Skeletal muscle satellite cell (primary cell): ENCODE measurements around the gene HDAC10.

Experiments used
- H3K27me3 ChIP-seq: 2 replicates; pipeline ENCODE4 v1.7.0; 2013; ENCODE audit warnings: low read length; ENCODE audit not compliant: control insufficient read depth, insufficient read depth
- H3K36me3 ChIP-seq: 2 replicates; pipeline ENCODE4 v1.7.0; 2013; ENCODE audit warnings: mild to moderate bottlenecking, control low read depth, low read length; ENCODE audit not compliant: insufficient read depth
- H3K4me1 ChIP-seq: 2 replicates; pipeline ENCODE4 v1.7.0; 2013; ENCODE audit warnings: low read length; ENCODE audit not compliant: control insufficient read depth, insufficient read depth
- H3K4me2 ChIP-seq: 2 replicates; pipeline ENCODE4 v1.7.0; 2013; ENCODE audit warnings: mild to moderate bottlenecking, low read length
- H3K4me3 ChIP-seq: 2 replicates; pipeline ENCODE4 v1.7.0; 2013; ENCODE audit warnings: low read length
- H3K9ac ChIP-seq: 2 replicates; pipeline ENCODE4 v1.7.0; 2013; ENCODE audit warnings: mild to moderate bottlenecking, low read depth, low read length, moderate library complexity
- H3K9me3 ChIP-seq: replicated peaks from 2 replicates; pipeline ENCODE4 v1.7.0; 2013; ENCODE audit warnings: mild to moderate bottlenecking, control low read depth, low read length

HDAC10 gene

GRCh38 chr22:50249341-50250248, 1.5 kb downstream of the HDAC10 start:
- Histone ChIP-seq H3K4me1 (peaks cover 32% of the 10 kb centered on the region), H3K4me3 (peak overlapping the region; percentile 93), H3K9ac (peak overlapping the region; percentile 95)

GRCh38 chr22:50248196-50249081, 2.6 kb downstream of the HDAC10 start:
- Histone ChIP-seq H3K9ac (no peak overlapping the region), H3K4me1 (peaks cover 32% of the 10 kb centered on the region), H3K36me3 (peaks cover 23% of the 10 kb centered on the region)

More at GRCh38 chr22:50249341-50250248, 1.5 kb downstream of the HDAC10 start:
- H3K36me3 ChIP-seq = peaks cover 23% of the 10 kb centered on the region
- peak overlapping the region; percentile 100 for H3K4me2 ChIP-seq
- no peaks in the 10 kb centered on the region for H3K27me3 ChIP-seq
- no peaks in the 10 kb centered on the region for H3K9me3 ChIP-seq

DNA sequence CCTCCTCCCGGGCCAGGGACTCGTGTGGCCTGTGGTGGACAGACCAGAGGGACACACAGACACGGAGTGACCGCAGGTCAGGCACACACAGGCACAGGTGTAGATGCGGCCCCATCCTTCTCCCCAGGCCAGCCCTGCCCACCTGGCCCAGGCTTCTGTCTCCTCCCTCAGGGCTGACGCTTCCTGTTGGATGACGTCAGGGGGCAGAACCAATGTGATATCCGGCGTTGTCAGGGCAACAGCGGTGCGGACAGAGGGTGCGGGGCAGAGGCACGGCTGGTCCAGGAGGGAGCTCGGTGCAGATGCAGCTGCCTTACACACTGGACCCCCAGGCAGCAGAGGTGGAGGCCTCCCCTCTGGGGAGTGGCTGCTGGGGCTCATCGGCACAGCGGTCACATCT, 3.3 kb downstream of the HDAC10 start:
- Histone ChIP-seq H3K4me1 (peaks cover 34% of the 10 kb centered on the region), H3K27me3 (no peaks in the 10 kb centered on the region), H3K9ac (no peak overlapping the region)

More at GRCh38 chr22:50248196-50249081, 2.6 kb downstream of the HDAC10 start:
- no peaks in the 10 kb centered on the region for H3K9me3 ChIP-seq
- no peaks in the 10 kb centered on the region for H3K27me3 ChIP-seq
- no peak overlapping the region for H3K4me3 ChIP-seq
- no peak overlapping the region for H3K4me2 ChIP-seq

DNA sequence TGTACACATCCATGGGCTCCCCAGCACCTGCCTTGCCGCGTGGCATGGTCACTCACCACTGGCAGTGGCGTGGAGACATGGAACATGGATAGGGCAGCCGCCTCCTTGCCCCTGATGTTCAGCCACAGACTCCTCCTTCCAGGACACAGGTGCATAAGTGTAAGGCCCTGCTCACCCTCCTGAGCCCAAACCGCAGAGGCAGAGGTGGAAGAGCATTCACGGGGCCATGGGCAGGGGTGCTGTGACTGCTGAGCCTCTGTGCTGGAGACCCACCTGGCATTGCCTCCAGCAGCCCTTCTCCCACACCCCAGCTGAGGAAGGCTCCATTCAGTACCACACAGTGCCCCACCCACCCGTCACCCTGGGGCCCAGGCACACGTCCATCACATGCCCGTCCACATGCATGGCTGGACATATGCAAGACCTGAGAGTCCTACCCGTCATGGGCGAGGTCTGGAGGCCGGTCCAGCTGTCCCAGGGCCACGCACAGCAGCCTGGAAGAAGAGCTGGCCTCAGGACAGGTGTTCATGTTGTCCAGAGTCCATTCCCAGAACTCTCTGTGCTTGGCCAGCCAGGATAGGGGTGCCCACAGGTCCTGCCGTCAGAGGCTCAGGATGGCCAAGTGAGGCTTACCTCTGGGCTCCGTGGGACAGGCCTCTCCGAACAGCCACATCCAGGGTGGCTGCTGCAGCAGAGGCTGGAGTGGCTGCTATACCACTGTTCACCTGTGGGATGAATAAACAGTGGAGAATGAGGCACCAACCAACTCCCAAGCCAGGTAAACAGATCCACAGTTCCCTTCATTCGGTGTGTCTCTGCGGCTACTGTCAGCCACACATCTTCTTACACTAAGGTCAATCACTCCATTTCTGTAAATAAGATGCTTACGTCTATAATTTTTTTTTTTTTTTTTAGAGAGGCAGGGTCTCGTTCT, 4.6 kb downstream of the HDAC10 start:
- H3K4me1 ChIP-seq = peaks cover 37% of the 10 kb centered on the region
- no peak overlapping the region for H3K4me3 ChIP-seq
- no peak overlapping the region for H3K9ac ChIP-seq
- H3K4me2 ChIP-seq = peak overlapping the region; percentile 97
- no peaks in the 10 kb centered on the region for H3K27me3 ChIP-seq
- H3K9me3 ChIP-seq = no peaks in the 10 kb centered on the region
- H3K36me3 ChIP-seq = peaks cover 20% of the 10 kb centered on the region

More for the DNA sequence above, 3.3 kb downstream of the HDAC10 start:
- no peak overlapping the region for H3K4me3 ChIP-seq
- H3K36me3 ChIP-seq = peaks cover 20% of the 10 kb centered on the region
- no peaks in the 10 kb centered on the region for H3K9me3 ChIP-seq
- H3K4me2 ChIP-seq = no peak overlapping the region

DNA sequence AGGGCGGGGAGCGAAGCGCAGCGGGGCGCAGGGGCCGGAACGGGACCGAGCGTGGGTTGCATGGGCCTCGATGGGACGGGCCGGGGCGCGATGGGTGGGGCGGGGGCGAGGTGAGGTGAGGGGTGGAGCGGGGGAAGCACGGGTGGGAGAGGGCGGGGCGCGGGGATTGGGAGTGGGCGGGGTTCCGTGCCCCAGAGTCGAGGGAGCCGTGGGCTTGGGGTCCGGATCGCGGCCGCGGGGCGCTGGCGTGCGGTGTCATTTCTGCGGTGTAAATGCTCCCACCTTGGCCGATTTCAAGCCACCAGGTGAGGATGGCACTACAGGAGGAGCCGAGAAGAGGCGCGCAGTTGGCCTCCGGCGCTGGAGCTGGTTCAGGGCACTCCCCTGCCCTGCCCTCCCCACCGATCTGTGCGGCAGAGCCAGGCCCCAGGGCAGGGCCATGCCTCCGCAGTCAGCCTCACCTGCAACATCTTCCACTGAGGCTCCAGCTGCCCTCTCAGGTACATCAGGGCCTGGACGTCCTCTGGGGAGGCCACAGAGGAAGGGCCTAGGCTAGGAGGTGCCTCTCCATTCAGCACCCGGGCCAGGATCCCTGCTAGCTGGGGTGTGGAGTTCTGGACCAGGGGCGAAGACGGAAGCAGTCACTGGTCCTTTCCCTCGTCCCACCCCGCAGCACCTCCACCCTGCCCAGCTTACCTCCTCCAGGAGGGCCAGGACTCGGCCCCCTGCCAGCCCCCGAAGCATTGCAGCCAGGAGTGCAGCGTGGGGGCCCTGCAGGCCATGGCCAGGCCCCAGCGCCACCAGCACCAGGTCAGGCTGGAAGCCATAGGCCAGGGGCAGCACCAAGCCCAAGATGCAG, 5.6 kb downstream of the HDAC10 start:
- H3K9ac ChIP-seq = peak overlapping the region; percentile 92
- H3K4me1 ChIP-seq = peaks cover 32% of the 10 kb centered on the region
- peak overlapping the region; percentile 97 for H3K4me2 ChIP-seq
- no peaks in the 10 kb centered on the region for H3K9me3 ChIP-seq
- H3K36me3 ChIP-seq = peaks cover 20% of the 10 kb centered on the region
- H3K4me3 ChIP-seq = peak overlapping the region; percentile 100
- H3K27me3 ChIP-seq = no peaks in the 10 kb centered on the region

- no peaks in the 10 kb centered on the region for H3K9me3 ChIP-seq
- no peaks in the 10 kb centered on the region for H3K27me3 ChIP-seq
- H3K4me1 ChIP-seq = peaks cover 24% of the 10 kb centered on the region
- peak within 1 kb of the TSS; percentile 100 for H3K4me3 ChIP-seq
- peaks cover 27% of the 10 kb centered on the region for H3K36me3 ChIP-seq
- H3K4me2 ChIP-seq = peak within 1 kb of the TSS; percentile 97
- peak within 1 kb of the TSS; percentile 92 for H3K9ac ChIP-seq
These were observed 6.4 kb downstream of the HDAC10 start, which contains the start of gene TUBGCP6 for GRCh38 chr22:50244420-50245213. Gene TUBGCP6 (minus strand): TSS chr22:50245023. CDS start chr22:50244459, 564 bp downstream.

DNA sequence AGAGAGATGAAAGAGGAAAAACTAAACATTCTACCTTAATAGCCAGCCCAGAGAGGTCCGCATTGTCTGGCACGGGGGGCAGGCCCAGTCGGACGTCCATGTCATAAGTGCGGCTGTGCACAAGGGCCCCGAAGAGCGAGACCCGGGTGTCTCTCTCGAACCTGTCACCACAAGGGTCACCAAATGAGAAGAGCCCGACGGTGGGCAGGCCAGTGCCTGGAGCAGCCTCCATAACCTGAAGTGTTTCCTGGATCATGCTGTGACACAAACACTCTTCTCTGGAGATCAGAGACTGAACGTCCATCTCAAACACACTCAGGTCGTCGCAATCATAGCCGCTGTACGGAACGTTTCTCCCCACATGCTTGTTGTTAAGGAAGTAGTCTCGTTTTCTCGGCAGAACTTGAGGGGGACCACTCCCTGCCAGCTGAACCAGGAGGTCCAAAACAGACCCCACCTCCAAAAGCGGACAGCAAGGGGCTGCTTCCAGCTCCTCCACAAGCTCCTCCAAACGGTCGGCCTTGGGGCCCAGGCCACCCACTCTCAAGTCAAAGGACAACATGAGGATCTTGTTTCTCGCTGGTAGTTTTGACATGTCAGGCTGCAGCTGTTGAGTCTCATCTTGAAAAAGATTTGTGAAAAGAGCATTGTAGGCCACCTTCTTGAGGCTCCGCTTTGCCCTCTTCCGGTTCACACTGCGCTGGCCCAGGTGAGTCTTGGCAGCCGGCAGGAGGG, 7.2 kb downstream of the HDAC10 start:
- Histone ChIP-seq H3K4me3 (peak overlapping the region; percentile 100), H3K9me3 (no peaks in the 10 kb centered on the region), H3K9ac (peak overlapping the region; percentile 92), H3K36me3 (peaks cover 30% of the 10 kb centered on the region), H3K4me1 (peaks cover 23% of the 10 kb centered on the region), H3K27me3 (no peaks in the 10 kb centered on the region), H3K4me2 (peak overlapping the region; percentile 97)

DNA sequence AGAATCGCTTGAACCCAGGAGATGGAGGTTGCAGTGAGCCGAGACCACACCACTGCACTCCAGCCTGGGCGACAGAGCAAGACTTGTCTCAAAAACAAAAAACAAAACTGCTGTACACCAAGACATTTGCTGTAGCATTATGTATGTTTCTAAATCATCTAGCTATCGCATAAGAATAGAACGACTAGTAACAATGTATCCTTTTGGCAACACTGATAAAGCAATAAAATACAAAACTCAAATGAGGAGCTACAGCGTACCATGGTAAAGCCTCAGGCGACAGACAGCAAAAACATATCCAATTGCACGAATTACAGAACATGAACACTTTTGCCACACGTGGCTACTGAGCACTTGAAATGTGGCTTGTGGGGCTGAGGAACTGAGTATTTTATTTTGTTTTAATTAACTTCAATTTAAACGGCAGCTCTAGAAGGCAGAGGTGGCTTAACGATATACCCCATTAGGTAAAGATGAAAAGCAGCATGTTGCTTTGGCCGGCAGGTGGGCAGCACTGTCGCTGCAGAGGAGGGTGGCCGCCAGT, 8.6 kb downstream of the HDAC10 start:
- no peaks in the 10 kb centered on the region for H3K9me3 ChIP-seq
- peaks cover 23% of the 10 kb centered on the region for H3K4me1 ChIP-seq
- H3K4me3 ChIP-seq = peak overlapping the region; percentile 75
- H3K9ac ChIP-seq = peak overlapping the region; percentile 23
- peak overlapping the region; percentile 97 for H3K4me2 ChIP-seq
- no peaks in the 10 kb centered on the region for H3K27me3 ChIP-seq
- H3K36me3 ChIP-seq = peaks cover 28% of the 10 kb centered on the region

DNA sequence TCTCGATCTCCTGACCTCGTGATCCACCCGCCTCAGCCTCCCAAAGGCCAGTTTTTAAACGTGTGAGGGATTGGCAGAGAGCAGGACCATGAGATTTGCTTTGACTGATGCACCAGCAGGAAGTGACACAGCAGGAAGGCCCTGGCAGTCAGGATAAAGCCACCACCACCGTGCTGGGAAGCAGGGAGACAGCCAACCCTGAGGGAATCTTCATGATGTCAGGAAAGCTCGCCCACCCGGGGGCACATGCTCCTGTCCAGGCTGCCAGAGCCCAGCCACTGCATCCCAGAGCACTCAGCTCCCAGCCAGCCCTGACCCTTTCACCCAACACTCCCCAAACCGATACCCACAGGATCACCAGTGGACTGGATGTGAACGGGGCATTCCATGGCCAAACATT, 12.3 kb downstream of the HDAC10 start:
- H3K4me1 ChIP-seq = peaks cover 14% of the 10 kb centered on the region
- no peak overlapping the region for H3K4me3 ChIP-seq
- peaks cover 10% of the 10 kb centered on the region for H3K36me3 ChIP-seq

More for the DNA sequence above, 12.3 kb downstream of the HDAC10 start:
- no peaks in the 10 kb centered on the region for H3K27me3 ChIP-seq
- no peaks in the 10 kb centered on the region for H3K9me3 ChIP-seq
- no peak overlapping the region for H3K4me2 ChIP-seq
- H3K9ac ChIP-seq = no peak overlapping the region
